Measurements from ENCODE around the gene CBX1. TPM values are rescaled to one million over a fixed set of nuclear protein-coding genes. Genes with fewer than 3 reads are reported as not detected.

CBX1 gene
- total RNA-seq, 2 donors from 2014 or later: 35.0 to 43.7 TPM

GRCh38 chr17:48123776-48124388 is 22.6 kb upstream of the CBX1 start:
- Histone ChIP-seq H3K27me3 (replicated peaks; ENCODE audit: insufficient read depth) (no peaks in the 10 kb centered on the region), H3K36me3 (peaks cover 0 to 10% of the 10 kb centered on the region in 2 donors), H3K4me3 (no peak overlapping the region), H3K4me1 (replicated peaks) (no peaks in the 10 kb centered on the region), H3K27ac (no peak overlapping the region), H3K9me3 (no peaks in the 10 kb centered on the region)
- DNase-seq (ENCODE audit: low spot score): no peak
- intact Hi-C loops (cut with DNase I): no loop called here
- TF ChIP-seq POLR2AphosphoS5 (IDR thresholded peaks at IDR 0.05) (no peak), POLR2A (IDR thresholded peaks at IDR 0.05) (no peak), CTCF (IDR thresholded peaks at IDR 0.05) (no peak)
- 97% methylated on average over 4 of the region's 4 CpGs for WGBS

GRCh38 chr17:48123111-48123510 is 21.8 kb upstream of the CBX1 start:
- Histone ChIP-seq H3K9me3 (no peaks in the 10 kb centered on the region), H3K27me3 (replicated peaks; ENCODE audit: insufficient read depth) (no peaks in the 10 kb centered on the region), H3K4me1 (replicated peaks) (no peaks in the 10 kb centered on the region), H3K36me3 (peaks cover 0 to 10% of the 10 kb centered on the region in 2 donors), H3K27ac (no peak overlapping the region), H3K4me3 (no peak overlapping the region)
- intact Hi-C loops (cut with DNase I): no loop called here
- WGBS: 80% methylated on average over 6 of the region's 6 CpGs
- DNase-seq (ENCODE audit: low spot score): no peak
- TF ChIP-seq CTCF (IDR thresholded peaks at IDR 0.05): no peak
- no peak for TF ChIP-seq POLR2AphosphoS5 (IDR thresholded peaks at IDR 0.05)
- TF ChIP-seq POLR2A (IDR thresholded peaks at IDR 0.05): no peak

- Histone ChIP-seq H3K4me3 (no peak overlapping the region), H3K27me3 (replicated peaks; ENCODE audit: insufficient read depth) (no peaks in the 10 kb centered on the region), H3K9me3 (no peaks in the 10 kb centered on the region), H3K27ac (no peak overlapping the region), H3K4me1 (replicated peaks) (no peaks in the 10 kb centered on the region), H3K36me3 (peaks cover 0 to 10% of the 10 kb centered on the region in 2 donors)
- TF ChIP-seq CTCF (IDR thresholded peaks at IDR 0.05): no peak
- no peak for TF ChIP-seq POLR2A (IDR thresholded peaks at IDR 0.05)
- no peak for TF ChIP-seq POLR2AphosphoS5 (IDR thresholded peaks at IDR 0.05)
- 90% methylated on average over 3 of the region's 3 CpGs for WGBS
- DNase-seq (ENCODE audit: low spot score): no peak
- intact Hi-C loops (cut with DNase I): no loop called here
Observed at GRCh38 chr17:48122665-48123045, 21.4 kb upstream of the CBX1 start.

- no peak for DNase-seq (ENCODE audit: low spot score)
Observed at GRCh38 chr17:48121923-48122664, 20.8 kb upstream of the CBX1 start.

More at GRCh38 chr17:48121923-48122664, 20.8 kb upstream of the CBX1 start:
- H3K36me3 ChIP-seq: peaks cover 0 to 10% of the 10 kb centered on the region in 2 donors
- H3K27me3 ChIP-seq (replicated peaks; ENCODE audit: insufficient read depth): no peaks in the 10 kb centered on the region
- no peaks in the 10 kb centered on the region for H3K9me3 ChIP-seq
- intact Hi-C loops (cut with DNase I): no loop called here
- no peak overlapping the region for H3K4me3 ChIP-seq
- TF ChIP-seq POLR2A (IDR thresholded peaks at IDR 0.05): no peak
- TF ChIP-seq CTCF (IDR thresholded peaks at IDR 0.05): no peak
- TF ChIP-seq POLR2AphosphoS5 (IDR thresholded peaks at IDR 0.05): no peak
- no peak overlapping the region for H3K27ac ChIP-seq
- WGBS: 73% methylated on average over 9 of the region's 9 CpGs
- no peaks in the 10 kb centered on the region for H3K4me1 ChIP-seq (replicated peaks)

Data from prostate gland (tissue), 2 donors.